OCI-LY1 (cell line): ENCODE results near the gene MCRS1.

Experiments
- H2AFZ ChIP-seq: fragments of 200-600 bp; sonication (generic), shearing (Covaris generic); 2 replicates; pipeline ENCODE4 v1.6.0; 2014; ENCODE audit warnings: antibody characterized with exemption, mild to moderate bottlenecking, low read length
- H3F3A ChIP-seq: fragments of 200-600 bp; sonication (generic), shearing (Covaris generic); 2 replicates; pipeline ENCODE4 v1.6.0; 2014; ENCODE audit warnings: mild to moderate bottlenecking, antibody characterized with exemption, low read length, moderate library complexity; ENCODE audit not compliant: insufficient read depth
- H3K27ac ChIP-seq: fragments of 200-600 bp; sonication (generic); 2 replicates; pipeline ENCODE4 v1.5.1; 2014; ENCODE audit warnings: low read length, mixed run types, mild to moderate bottlenecking, low read depth; ENCODE audit not compliant: poor library complexity, severe bottlenecking
- H3K27me3 ChIP-seq: fragments of 200-600 bp; sonication (generic); 2 replicates; pipeline ENCODE4 v1.6.0; 2014; ENCODE audit warnings: antibody characterized with exemption, mild to moderate bottlenecking, low read length, moderate library complexity; ENCODE audit not compliant: insufficient read depth
- H3K36me3 ChIP-seq: fragments of 200-600 bp; sonication (generic); 2 replicates; pipeline ENCODE4 v1.6.1; 2014; ENCODE audit warnings: mild to moderate bottlenecking, antibody characterized with exemption, low read length, moderate library complexity, mixed read lengths; ENCODE audit not compliant: insufficient read depth
- H3K4me1 ChIP-seq: fragments of 200-600 bp; sonication (generic); 2 replicates; pipeline ENCODE4 v1.5.1; 2014; ENCODE audit warnings: mild to moderate bottlenecking, low read length, moderate library complexity; ENCODE audit not compliant: insufficient read depth, severe bottlenecking
- H3K4me2 ChIP-seq: fragments of 200-600 bp; sonication (generic), shearing (Covaris generic); 2 replicates; pipeline ENCODE4 v1.6.1; 2014; ENCODE audit warnings: low read length
- H3K4me3 ChIP-seq: fragments of 200-600 bp; sonication (generic); 2 replicates; pipeline ENCODE4 v1.5.1; 2014; ENCODE audit warnings: low read length, low read depth, mild to moderate bottlenecking, mixed read lengths; ENCODE audit not compliant: poor library complexity, severe bottlenecking
- H3K79me2 ChIP-seq: fragments of 200-600 bp; shearing (Covaris generic); 2 replicates; pipeline ENCODE4 v1.6.1; 2016; ENCODE audit warnings: mixed run types, low read length, mixed read lengths; ENCODE audit not compliant: insufficient read depth
- H3K9ac ChIP-seq: fragments of 200-600 bp; sonication (generic), shearing (Covaris generic); 2 replicates; pipeline ENCODE4 v1.6.1; 2014; ENCODE audit warnings: mild to moderate bottlenecking, low read length, mixed read lengths
- H3K9me2 ChIP-seq: fragments of 200-600 bp; sonication (generic), shearing (Covaris generic); 2 replicates; pipeline ENCODE4 v1.6.1; 2014; ENCODE audit warnings: low read depth, mild to moderate bottlenecking, low read length, mixed read lengths
- H3K9me3 ChIP-seq: fragments of 200-600 bp; shearing (Covaris generic); 2 replicates; pipeline ENCODE4 v1.6.1; 2014; ENCODE audit warnings: low read length, mixed read lengths
- H4K20me1 ChIP-seq: fragments of 200-600 bp; sonication (generic), shearing (Covaris generic); 2 replicates; pipeline ENCODE4 v1.6.0; 2016; ENCODE audit warnings: mild to moderate bottlenecking, low read length; ENCODE audit not compliant: insufficient read depth
- EZH2 ChIP-seq: fragments of 200-600 bp; sonication (generic), shearing (Covaris generic); IDR thresholded peaks from 2 replicates; pipeline ENCODE4 v1.8.0; 2017; ENCODE audit warnings: borderline replicate concordance, mixed run types, mild to moderate bottlenecking, antibody characterized with exemption, low read length, moderate library complexity, mixed read lengths
- TF ChIP-seq, protein P1 (sequence below): fragments of 200-600 bp; sonication (generic), shearing (Covaris generic); IDR thresholded peaks from 2 replicates; pipeline ENCODE4 v1.5.1; 2017; ENCODE audit warnings: mild to moderate bottlenecking, antibody characterized with exemption, low read length, moderate library complexity, mixed read lengths

The MCRS1 gene

DNA sequence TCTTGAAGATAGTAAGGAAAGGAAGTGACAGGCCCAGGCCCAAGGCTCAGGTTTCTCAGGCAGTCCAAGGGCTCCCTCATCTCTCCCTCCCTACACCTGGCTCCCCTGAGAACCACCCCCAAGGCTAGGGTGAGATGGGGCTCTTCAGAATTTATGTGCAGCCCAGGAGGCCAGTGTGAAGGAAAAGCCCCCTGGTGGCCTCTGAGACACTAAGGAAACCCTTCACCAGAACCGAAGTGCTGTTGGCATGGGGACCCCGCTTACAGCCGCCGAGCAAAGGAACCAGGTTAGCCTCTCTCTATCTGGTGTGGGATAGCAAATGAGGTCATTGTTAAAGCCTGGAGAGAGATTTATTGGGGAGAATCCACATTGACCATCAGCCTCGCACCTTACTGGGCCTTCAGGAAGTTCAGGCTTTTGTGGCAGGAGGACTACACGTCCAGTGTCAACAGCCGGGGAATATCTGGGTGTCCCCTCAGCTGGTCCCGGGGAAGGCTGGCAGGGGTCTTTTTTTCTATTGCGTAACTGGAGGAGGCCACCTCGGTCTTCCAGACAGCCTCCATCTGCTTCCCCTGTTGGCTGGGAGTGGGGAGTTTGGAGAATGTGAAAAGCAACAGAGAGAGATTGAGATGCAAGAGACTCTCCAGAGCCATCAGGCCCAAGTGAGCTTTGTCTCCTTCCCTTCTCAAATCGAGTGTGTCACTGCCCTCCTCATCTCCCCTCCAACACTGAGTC, 19.4 kb upstream of the MCRS1 start:
- TF ChIP-seq EZH2, result no peak
- TF ChIP-seq, protein P1, sequence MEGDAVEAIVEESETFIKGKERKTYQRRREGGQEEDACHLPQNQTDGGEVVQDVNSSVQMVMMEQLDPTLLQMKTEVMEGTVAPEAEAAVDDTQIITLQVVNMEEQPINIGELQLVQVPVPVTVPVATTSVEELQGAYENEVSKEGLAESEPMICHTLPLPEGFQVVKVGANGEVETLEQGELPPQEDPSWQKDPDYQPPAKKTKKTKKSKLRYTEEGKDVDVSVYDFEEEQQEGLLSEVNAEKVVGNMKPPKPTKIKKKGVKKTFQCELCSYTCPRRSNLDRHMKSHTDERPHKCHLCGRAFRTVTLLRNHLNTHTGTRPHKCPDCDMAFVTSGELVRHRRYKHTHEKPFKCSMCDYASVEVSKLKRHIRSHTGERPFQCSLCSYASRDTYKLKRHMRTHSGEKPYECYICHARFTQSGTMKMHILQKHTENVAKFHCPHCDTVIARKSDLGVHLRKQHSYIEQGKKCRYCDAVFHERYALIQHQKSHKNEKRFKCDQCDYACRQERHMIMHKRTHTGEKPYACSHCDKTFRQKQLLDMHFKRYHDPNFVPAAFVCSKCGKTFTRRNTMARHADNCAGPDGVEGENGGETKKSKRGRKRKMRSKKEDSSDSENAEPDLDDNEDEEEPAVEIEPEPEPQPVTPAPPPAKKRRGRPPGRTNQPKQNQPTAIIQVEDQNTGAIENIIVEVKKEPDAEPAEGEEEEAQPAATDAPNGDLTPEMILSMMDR, result no peak
- H3K9me2 ChIP-seq, result no peaks in the 10 kb centered on the region
- H4K20me1 ChIP-seq, result no peaks in the 10 kb centered on the region
- H3K9ac ChIP-seq, result no peak overlapping the region
- peaks cover 7% of the 10 kb centered on the region; the same call in 1 of the 2 replicates for H3K9me3 ChIP-seq
- H3F3A ChIP-seq, result no peaks in the 10 kb centered on the region
- no peak overlapping the region for H2AFZ ChIP-seq
- H3K4me1 ChIP-seq, result no peaks in the 10 kb centered on the region
- H3K36me3 ChIP-seq, result peaks cover 10% of the 10 kb centered on the region
- H3K79me2 ChIP-seq, result no peaks in the 10 kb centered on the region
- H3K27me3 ChIP-seq, result no peaks in the 10 kb centered on the region
- H3K4me3 ChIP-seq, result no peak overlapping the region
- no peak overlapping the region for H3K4me2 ChIP-seq
- H3K27ac ChIP-seq, result no peak overlapping the region

DNA sequence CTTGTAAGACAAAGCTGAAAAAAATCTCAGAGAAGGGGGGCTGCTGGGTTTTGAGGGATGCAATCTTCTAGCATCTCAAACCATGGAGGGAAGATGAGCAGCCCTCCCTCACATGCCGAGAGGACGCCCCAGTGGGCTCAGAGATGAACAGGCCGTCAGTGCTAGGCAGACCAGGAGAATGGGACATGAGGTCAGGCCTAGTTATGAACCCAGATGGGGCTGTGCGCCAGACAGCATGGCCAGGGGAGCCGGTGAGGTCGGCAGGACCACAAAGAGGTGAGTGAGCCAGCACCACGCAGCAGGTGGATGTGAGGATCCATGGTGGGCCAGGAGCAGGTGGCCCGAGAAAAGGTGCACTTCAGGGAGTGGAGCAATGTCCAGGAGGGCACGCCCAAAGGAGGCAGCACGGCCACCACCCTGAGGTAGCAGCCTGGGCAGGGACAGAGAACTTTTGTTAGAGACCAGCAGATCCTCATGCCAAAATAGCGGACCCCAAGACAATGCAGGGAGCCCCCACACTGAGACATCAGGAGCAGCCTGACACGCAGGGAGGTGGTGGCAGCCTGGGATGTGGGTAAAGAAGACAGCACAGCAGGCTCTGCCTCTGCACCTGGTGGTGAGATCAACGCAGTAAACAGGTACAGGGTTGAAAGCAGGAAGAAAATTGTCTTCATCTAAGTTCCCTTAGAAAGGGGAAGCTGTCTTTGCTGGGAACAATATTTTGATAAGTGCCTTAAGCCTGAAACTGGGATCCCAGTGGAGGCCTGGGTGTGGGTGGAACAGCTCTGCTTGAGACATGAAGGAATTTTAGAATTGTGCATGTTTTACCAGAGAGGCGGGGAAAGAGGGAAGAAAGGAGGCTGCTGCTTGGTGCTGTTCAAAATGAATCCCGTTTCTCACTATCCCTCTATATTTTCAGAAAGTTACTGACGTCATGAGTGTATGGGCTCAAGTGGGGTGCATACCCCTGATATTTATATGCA, 17.8 kb upstream of the MCRS1 start:
- no peak overlapping the region for H3K4me2 ChIP-seq
- TF ChIP-seq EZH2, result no peak
- H3F3A ChIP-seq, result no peaks in the 10 kb centered on the region
- H3K27me3 ChIP-seq, result no peaks in the 10 kb centered on the region
- H3K36me3 ChIP-seq, result peaks cover 4% of the 10 kb centered on the region
- no peak overlapping the region for H3K9ac ChIP-seq
- no peak overlapping the region for H3K4me3 ChIP-seq
- H3K9me2 ChIP-seq, result no peaks in the 10 kb centered on the region
- H4K20me1 ChIP-seq, result no peaks in the 10 kb centered on the region
- no peak overlapping the region for H3K27ac ChIP-seq
- H2AFZ ChIP-seq, result no peak overlapping the region
- H3K9me3 ChIP-seq, result no peaks in the 10 kb centered on the region
- no peaks in the 10 kb centered on the region for H3K79me2 ChIP-seq
- H3K4me1 ChIP-seq, result no peaks in the 10 kb centered on the region

DNA sequence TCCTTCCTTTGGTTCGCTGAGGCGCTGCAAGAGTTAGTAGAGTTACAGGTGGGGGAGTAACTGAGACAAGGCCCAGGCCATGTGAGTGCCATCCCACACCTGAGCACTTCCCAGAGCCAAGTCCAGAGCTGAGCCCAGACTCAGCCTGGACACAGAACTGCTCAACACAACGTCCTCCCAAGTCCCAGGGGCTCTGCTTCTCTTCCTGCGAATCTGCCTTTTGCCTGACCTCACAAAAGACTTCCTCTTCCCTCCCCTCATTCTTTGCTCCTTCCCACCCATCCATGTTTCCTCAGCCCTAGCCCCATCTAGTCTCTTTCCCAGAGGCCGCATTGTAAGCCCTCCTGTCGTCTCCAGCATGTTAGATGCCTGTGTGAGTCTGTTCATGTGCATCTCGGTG, 16.6 kb upstream of the MCRS1 start:
- TF ChIP-seq, protein P1, result no peak
- no peak for TF ChIP-seq EZH2
- no peak overlapping the region for H3K9ac ChIP-seq
- H3K4me1 ChIP-seq, result peaks cover 4% of the 10 kb centered on the region
- H2AFZ ChIP-seq, result no peak overlapping the region
- H4K20me1 ChIP-seq, result no peaks in the 10 kb centered on the region
- H3F3A ChIP-seq, result no peaks in the 10 kb centered on the region
- no peaks in the 10 kb centered on the region for H3K27me3 ChIP-seq
- H3K9me3 ChIP-seq, result no peaks in the 10 kb centered on the region
- H3K79me2 ChIP-seq, result no peaks in the 10 kb centered on the region
- H3K27ac ChIP-seq, result no peak overlapping the region
- peaks cover 4% of the 10 kb centered on the region; the same call in 1 of the 2 replicates for H3K36me3 ChIP-seq
- H3K4me3 ChIP-seq, result no peak overlapping the region
- no peak overlapping the region for H3K4me2 ChIP-seq
- H3K9me2 ChIP-seq, result no peaks in the 10 kb centered on the region
